ENCODE measurements around the gene CTSW. TPM values are rescaled to one million over a fixed set of nuclear protein-coding genes. Genes with fewer than 3 reads are reported as not detected.
"Not testable (repeated sequence)": the region's sequence is repeated elsewhere in the genome, so short reads cannot be mapped to it uniquely, and the experiment has no call there.

CTSW gene
- total and polyA plus RNA-seq, 7 experiments from 2014 or later: 24.9 to 148 (median 31.7) TPM

- Histone ChIP-seq H3K27me3 (ENCODE audit: control insufficient read depth in 2 of 2, insufficient read depth in 2 of 2, low read length in 2 of 2) (no peaks in the 10 kb centered on the region), H3K9me3 (ENCODE audit: control insufficient read depth in 2 of 3, low read length in 3 of 3) (no peaks in the 10 kb centered on the region), H3K4me1 (ENCODE audit: control insufficient read depth in 2 of 2, insufficient read depth in 2 of 2, low read length in 2 of 2) (peaks cover 41 to 53% of the 10 kb centered on the region in 2 donors), H3K4me3 (ENCODE audit: low read length) (peak within 1 kb of the TSS; percentile 84), H3K27ac (ENCODE audit: low read depth, low read length) (peak within 1 kb of the TSS; percentile 92), H3K36me3 (ENCODE audit: control insufficient read depth in 2 of 3, insufficient read depth in 3 of 3, low read length in 3 of 3) (no peaks in the 10 kb centered on the region)
- ATAC-seq (peak; percentile 86), DNase-seq (peak; percentile 97 to 99 (median 98))
- intact Hi-C loops (cut with micrococcal nuclease): loop anchor here (1.0 kb wide), 8 partner anchors 10 to 378 kb away; partner anchors contain the start of genes FOSL1 (in 2 of the 2), BANF1 (in 1 of the 2), C11orf68 (in 1 of the 2) and CFL1 (in 1 of the 2)
- Mint-ChIP-seq H3K9me3 (peaks cover 0 to 3% (median 0%) of the 10 kb centered on the region in 11 donors), H3K36me3 (peaks cover 0 to 2% (median 0%) of the 10 kb centered on the region in 5 donors), H3K4me3 (peak within 1 kb of the TSS; percentile 88 to 97 (median 93)), H3K4me1 (peaks cover 44 to 70% (median 56%) of the 10 kb centered on the region in 7 donors), H3K27me3 (no peaks in the 10 kb centered on the region), H3K27ac (peak within 1 kb of the TSS; percentile 93 to 99 (median 97))
- ChIA-PET POLR2A (interaction anchor here (0.6 to 12.3 kb wide), 40 partner anchors 10 to 1349 kb away, joined by 3 to 316 read pairs (median 6); partner anchors contain the start of genes BANF1, C11orf68, CFL1 and CTSW), CTCF (interaction anchor here (0.5 to 9.0 kb wide), 29 partner anchors 8 to 222 kb away, joined by 3 to 159 read pairs (median 4); partner anchors contain the start of genes BANF1, C11orf68, CFL1 and FOSL1)
Measured at GRCh38 chr11:65890324-65891218, 10.9 kb downstream of the CTSW start, which contains the start of gene CCDC85B. Gene CCDC85B, plus strand, starts transcription at chr11:65890673. Its CDS starts 111 bp downstream, at chr11:65890784.

GRCh38 chr11:65891219-65892136 is 11.8 kb downstream of the CTSW start:
- Histone ChIP-seq H3K27me3 (ENCODE audit: control insufficient read depth in 2 of 2, insufficient read depth in 2 of 2, low read length in 2 of 2) (no peaks in the 10 kb centered on the region), H3K9me3 (ENCODE audit: control insufficient read depth in 2 of 3, low read length in 3 of 3) (no peaks in the 10 kb centered on the region), H3K36me3 (ENCODE audit: control insufficient read depth in 2 of 3, insufficient read depth in 3 of 3, low read length in 3 of 3) (no peaks in the 10 kb centered on the region), H3K4me1 (ENCODE audit: control insufficient read depth in 2 of 2, insufficient read depth in 2 of 2, low read length in 2 of 2) (peaks cover 41 to 53% of the 10 kb centered on the region in 2 donors), H3K27ac (ENCODE audit: low read depth, low read length) (peak overlapping the region; percentile 92), H3K4me3 (ENCODE audit: low read length) (peak overlapping the region; percentile 84)
- Mint-ChIP-seq H3K4me1 (peaks cover 45 to 76% (median 54%) of the 10 kb centered on the region in 7 donors), H3K36me3 (peaks cover 0 to 2% (median 0%) of the 10 kb centered on the region in 5 donors), H3K27ac (peak overlapping the region; percentile 44 to 91 (median 85)), H3K9me3 (peaks cover 0 to 3% (median 0%) of the 10 kb centered on the region in 11 donors), H3K4me3 (peak overlapping the region; percentile 74 to 97 (median 88)), H3K27me3 (no peaks in the 10 kb centered on the region)
- ATAC-seq (no peak), DNase-seq (peak in 1 of 9 donors; percentile 37)
- POLR2A ChIA-PET: interaction anchor here (0.8 to 12.3 kb wide), 32 partner anchors 9 to 469 kb away, joined by 3 to 316 read pairs (median 11); partner anchors contain the start of genes BANF1, C11orf68, CFL1 and CTSW
- intact Hi-C loops (cut with micrococcal nuclease): no loop called here
- CTCF ChIA-PET: interaction anchor here (0.7 to 9.0 kb wide), 18 partner anchors 9 to 180 kb away, joined by 3 to 159 read pairs (median 6); partner anchors contain the start of genes C11orf68, CFL1, FOSL1 and KAT5

- H3K36me3 ChIP-seq (ENCODE audit: control insufficient read depth in 2 of 3, insufficient read depth in 3 of 3, low read length in 3 of 3); H3K9me3 ChIP-seq (ENCODE audit: control insufficient read depth in 2 of 3, low read length in 3 of 3); H3K27me3 Mint-ChIP-seq; H3K9me3 Mint-ChIP-seq; H3K27me3 ChIP-seq (ENCODE audit: control insufficient read depth in 2 of 2, insufficient read depth in 2 of 2, low read length in 2 of 2); H3K36me3 Mint-ChIP-seq; ATAC-seq; intact Hi-C loops (cut with micrococcal nuclease): not testable (repeated sequence)
- Mint-ChIP-seq H3K4me3 (peak overlapping the region; percentile 74 to 97 (median 85)), H3K4me1 (peaks cover 40 to 76% (median 49%) of the 10 kb centered on the region in 7 donors), H3K27ac (peak overlapping the region; percentile 44 to 91 (median 85))
- Histone ChIP-seq H3K4me1 (ENCODE audit: control insufficient read depth in 2 of 2, insufficient read depth in 2 of 2, low read length in 2 of 2) (peaks cover 41 to 53% of the 10 kb centered on the region in 2 donors), H3K4me3 (ENCODE audit: low read length) (peak overlapping the region; percentile 84), H3K27ac (ENCODE audit: low read depth, low read length) (peak overlapping the region; percentile 92)
- DNase-seq: peak in 1 of 9 donors; percentile 51
- ChIA-PET CTCF (interaction anchor here (0.7 to 9.0 kb wide), 3 partner anchors 9 to 31 kb away, joined by 3 to 159 read pairs (median 10); partner anchors contain the start of genes CFL1, FOSL1 and MUS81), POLR2A (interaction anchor here (0.7 to 12.3 kb wide), 13 partner anchors 8 to 393 kb away, joined by 3 to 316 read pairs (median 15); partner anchors contain the start of genes C11orf68, CFL1, CTSW and DRAP1)
Measured at GRCh38 chr11:65892137-65892540, 12.5 kb downstream of the CTSW start.

- DNase-seq (no peak), ATAC-seq (no peak)
- Histone ChIP-seq H3K27ac (ENCODE audit: low read depth, low read length) (peak overlapping the region; percentile 92), H3K4me3 (ENCODE audit: low read length) (peak overlapping the region; percentile 84), H3K9me3 (ENCODE audit: control insufficient read depth in 2 of 3, low read length in 3 of 3) (no peaks in the 10 kb centered on the region), H3K4me1 (ENCODE audit: control insufficient read depth in 2 of 2, insufficient read depth in 2 of 2, low read length in 2 of 2) (peaks cover 36 to 49% of the 10 kb centered on the region in 2 donors), H3K36me3 (ENCODE audit: control insufficient read depth in 2 of 3, insufficient read depth in 3 of 3, low read length in 3 of 3) (no peaks in the 10 kb centered on the region), H3K27me3 (ENCODE audit: control insufficient read depth in 2 of 2, insufficient read depth in 2 of 2, low read length in 2 of 2) (no peaks in the 10 kb centered on the region)
- Mint-ChIP-seq H3K4me1 (peaks cover 40 to 74% (median 49%) of the 10 kb centered on the region in 7 donors), H3K36me3 (peaks cover 0 to 2% (median 0%) of the 10 kb centered on the region in 5 donors), H3K4me3 (peak overlapping the region; percentile 75 to 97 (median 85)), H3K9me3 (peaks cover 0 to 2% (median 0%) of the 10 kb centered on the region in 11 donors), H3K27ac (peak overlapping the region; percentile 44 to 91 (median 85)), H3K27me3 (no peaks in the 10 kb centered on the region)
- intact Hi-C loops (cut with micrococcal nuclease): no loop called here
- POLR2A ChIA-PET: interaction anchor here (0.7 to 12.3 kb wide), 10 partner anchors 8 to 394 kb away, joined by 3 to 316 read pairs (median 4); partner anchors contain the start of genes C11orf68, CFL1, FOSL1 and MALAT1
- CTCF ChIA-PET: interaction anchor here (0.7 to 9.0 kb wide), 5 partner anchors 7 to 33 kb away, joined by 3 to 159 read pairs (median 10); partner anchors contain the start of genes CFL1, FOSL1 and MUS81
Measured at GRCh38 chr11:65892661-65893317, 13.2 kb downstream of the CTSW start.

GRCh38 chr11:65894034-65894591 is 14.5 kb downstream of the CTSW start:
- H3K9me3 ChIP-seq (ENCODE audit: control insufficient read depth in 2 of 3, low read length in 3 of 3): no peaks in the 10 kb centered on the region
- no peaks in the 10 kb centered on the region for H3K27me3 ChIP-seq (ENCODE audit: control insufficient read depth in 2 of 2, insufficient read depth in 2 of 2, low read length in 2 of 2)
- POLR2A ChIA-PET: interaction anchor here (0.7 to 12.3 kb wide), 13 partner anchors 6 to 108 kb away, joined by 3 to 316 read pairs (median 5); partner anchors contain the start of genes BANF1, C11orf68, CFL1 and EIF1AD
- Mint-ChIP-seq H3K27ac (peak overlapping the region; percentile 44 to 91 (median 85)), H3K36me3 (no peaks in the 10 kb centered on the region), H3K27me3 (peaks cover 0 to 3% (median 0%) of the 10 kb centered on the region in 5 donors), H3K9me3 (no peaks in the 10 kb centered on the region), H3K4me3 (peak overlapping the region; percentile 75 to 97 (median 85)), H3K4me1 (peaks cover 30 to 70% (median 45%) of the 10 kb centered on the region in 7 donors)
- CTCF ChIA-PET: interaction anchor here (0.6 to 5.0 kb wide), 8 partner anchors 9 to 159 kb away, joined by 3 to 36 read pairs (median 4); partner anchors contain the start of gene MUS81
- peaks cover 37 to 44% of the 10 kb centered on the region in 2 donors for H3K4me1 ChIP-seq (ENCODE audit: control insufficient read depth in 2 of 2, insufficient read depth in 2 of 2, low read length in 2 of 2)
- peak overlapping the region; percentile 67 for H3K4me3 ChIP-seq (ENCODE audit: low read length)
- intact Hi-C loops (cut with micrococcal nuclease): no loop called here
- no peak for ATAC-seq
- H3K36me3 ChIP-seq (ENCODE audit: control insufficient read depth in 2 of 3, insufficient read depth in 3 of 3, low read length in 3 of 3): no peaks in the 10 kb centered on the region
- DNase-seq: peak in 1 of 9 donors; percentile 19
- H3K27ac ChIP-seq (ENCODE audit: low read depth, low read length): peak overlapping the region; percentile 92

Data from naive thymus-derived CD4-positive, alpha-beta T cell (primary cell).